ENCODE measurements around the gene RNF223.

GRCh38 chr1:1087351-1088028, 13.4 kb upstream of the RNF223 start:
- TF ChIP-seq RARB (CRISPR knock-in tag; IDR thresholded peaks at IDR 0.05) (no peak), ZFP30 (CRISPR knock-in tag; IDR thresholded peaks at IDR 0.05) (no peak), ARNTL (CRISPR knock-in tag; IDR thresholded peaks at IDR 0.05; ENCODE audit: borderline replicate concordance, low read depth) (no peak), ZFP3 (CRISPR knock-in tag; IDR thresholded peaks at IDR 0.05) (no peak), PPARA (CRISPR knock-in tag; IDR thresholded peaks at IDR 0.05; ENCODE audit: borderline replicate concordance) (no peak), TOX (CRISPR knock-in tag; IDR thresholded peaks at IDR 0.05; ENCODE audit: borderline replicate concordance) (no peak), OSR1 (CRISPR knock-in tag; IDR thresholded peaks at IDR 0.05) (no peak), CSDC2 (CRISPR knock-in tag; IDR thresholded peaks at IDR 0.05) (no peak), BACH2 (CRISPR knock-in tag; IDR thresholded peaks at IDR 0.05; ENCODE audit: borderline replicate concordance) (no peak), POU6F1 (CRISPR knock-in tag; IDR thresholded peaks at IDR 0.05; ENCODE audit: borderline replicate concordance, low read depth) (no peak)

Data from SK-N-SH treated with all-trans-retinoic acid at 6 μM for 48 hours (cell line).